SJCRH30 (cell line): ENCODE measurements around the gene IGHMBP2. TPM values are rescaled to one million over a fixed set of nuclear protein-coding genes. Genes with fewer than 3 reads are reported as not detected.

Experiments used
- DNase-seq, 2 experiments: peaks; one replicate each; pipeline ENCODE4 v3.0.0-alpha.2; 2015 to 2020
- H3K27ac ChIP-seq: fragments of 250-450 bp; sonication (Bioruptor Pico); 2 replicates; pipeline ENCODE4 v1.5.1; 2020; ENCODE audit warnings: mild to moderate bottlenecking, moderate library complexity
- H3K27me3 ChIP-seq: fragments of 250-450 bp; sonication (Bioruptor Pico); 2 replicates; pipeline ENCODE4 v1.5.1; 2020; ENCODE audit warnings: mild to moderate bottlenecking, moderate library complexity
- H3K36me3 ChIP-seq: fragments of 250-450 bp; sonication (Bioruptor Pico); 2 replicates; pipeline ENCODE4 v1.5.1; 2020; ENCODE audit warnings: mild to moderate bottlenecking, moderate library complexity
- H3K4me1 ChIP-seq: fragments of 250-450 bp; sonication (Bioruptor Pico); 2 replicates; pipeline ENCODE4 v1.5.1; 2020; ENCODE audit warnings: mild to moderate bottlenecking, moderate library complexity
- H3K4me3 ChIP-seq: fragments of 250-450 bp; sonication (Bioruptor Pico); 2 replicates; pipeline ENCODE4 v1.5.1; 2020; ENCODE audit warnings: mild to moderate bottlenecking, moderate library complexity
- H3K9me3 ChIP-seq: fragments of 250-450 bp; sonication (Bioruptor Pico); replicated peaks from 2 replicates; pipeline ENCODE4 v1.5.1; 2020; ENCODE audit warnings: mild to moderate bottlenecking, moderate library complexity
- total RNA-seq: library from RNA; depleted of rRNA; stranded (reverse); fragments of >200 nt; shearing (Covaris generic); gene quantifications from 2 replicates; pipeline ENCODE4 v1.2.3, GENCODE V29; 2014

The IGHMBP2 gene
- total RNA-seq, 1 experiment from 2014 or later, result 11.1 TPM

DNA sequence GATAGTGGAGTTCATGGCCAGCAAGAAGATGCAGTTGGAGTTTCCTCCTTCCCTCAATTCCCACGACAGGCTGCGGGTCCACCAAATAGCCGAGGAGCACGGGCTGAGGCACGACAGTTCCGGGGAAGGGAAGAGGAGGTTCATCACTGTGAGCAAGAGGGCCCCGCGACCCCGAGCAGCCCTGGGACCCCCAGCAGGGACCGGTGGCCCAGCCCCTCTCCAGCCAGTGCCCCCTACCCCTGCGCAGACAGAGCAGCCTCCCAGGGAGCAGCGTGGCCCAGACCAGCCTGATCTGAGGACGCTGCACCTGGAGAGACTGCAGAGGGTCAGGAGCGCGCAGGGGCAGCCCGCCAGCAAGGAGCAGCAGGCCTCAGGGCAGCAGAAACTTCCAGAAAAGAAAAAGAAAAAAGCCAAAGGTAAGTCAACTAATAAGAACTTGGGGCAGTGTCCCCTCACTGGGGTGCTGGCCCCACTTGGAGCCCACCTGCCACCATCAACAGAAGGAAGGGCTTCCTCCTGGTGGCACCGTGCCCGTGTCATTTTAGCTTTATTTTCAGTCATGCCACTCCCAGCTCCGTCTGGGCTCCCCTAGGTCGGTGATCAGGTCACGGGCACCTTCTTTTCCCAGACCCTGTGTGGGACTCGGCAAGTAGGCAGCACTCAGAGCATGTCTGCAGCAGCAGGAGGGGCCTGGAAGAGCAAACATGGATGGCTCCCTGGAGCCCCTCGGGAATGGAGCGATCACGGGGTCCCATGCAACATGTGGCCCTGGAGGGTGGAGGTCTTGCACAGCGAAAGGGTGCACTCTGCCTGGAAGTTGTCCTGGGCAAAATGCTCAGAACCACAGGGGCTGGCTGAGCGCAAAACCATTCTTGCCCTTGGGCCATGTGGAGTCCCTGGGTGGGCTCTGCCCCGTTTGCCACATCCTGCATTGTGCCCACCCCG lies 33.3 kb downstream of the IGHMBP2 start:
- Histone ChIP-seq H3K4me3 (no peak overlapping the region), H3K9me3 (no peaks in the 10 kb centered on the region), H3K27ac (no peak overlapping the region), H3K27me3 (no peaks in the 10 kb centered on the region), H3K4me1 (no peaks in the 10 kb centered on the region), H3K36me3 (peaks cover 13% of the 10 kb centered on the region)
- no peak for DNase-seq

DNA sequence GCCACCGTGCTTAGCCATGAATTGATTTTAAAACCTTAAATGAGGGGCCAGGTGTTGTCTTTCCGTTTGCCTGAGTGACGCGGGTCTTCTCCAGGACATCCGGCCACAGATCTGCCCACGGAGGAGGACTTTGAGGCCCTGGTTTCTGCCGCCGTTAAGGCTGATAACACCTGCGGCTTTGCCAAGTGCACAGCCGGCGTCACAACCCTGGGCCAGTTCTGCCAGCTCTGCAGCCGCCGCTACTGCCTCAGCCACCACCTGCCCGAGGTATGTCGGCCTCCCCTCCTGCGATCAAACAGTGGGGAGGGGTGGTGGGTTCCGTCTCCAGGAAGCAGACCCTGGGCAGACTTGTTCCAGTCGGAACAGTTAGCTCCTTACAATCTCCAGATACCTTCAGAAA lies 34.4 kb downstream of the IGHMBP2 start:
- no peak for DNase-seq
- Histone ChIP-seq H3K4me3 (no peak overlapping the region), H3K27ac (no peak overlapping the region), H3K36me3 (peaks cover 13% of the 10 kb centered on the region), H3K4me1 (no peaks in the 10 kb centered on the region), H3K27me3 (no peaks in the 10 kb centered on the region), H3K9me3 (no peaks in the 10 kb centered on the region)

GRCh38 chr11:68938816-68939582 lies 35.3 kb downstream of the IGHMBP2 start:
- no peaks in the 10 kb centered on the region for H3K4me1 ChIP-seq
- DNase-seq, result no peak
- H3K36me3 ChIP-seq, result peaks cover 13% of the 10 kb centered on the region

DNA sequence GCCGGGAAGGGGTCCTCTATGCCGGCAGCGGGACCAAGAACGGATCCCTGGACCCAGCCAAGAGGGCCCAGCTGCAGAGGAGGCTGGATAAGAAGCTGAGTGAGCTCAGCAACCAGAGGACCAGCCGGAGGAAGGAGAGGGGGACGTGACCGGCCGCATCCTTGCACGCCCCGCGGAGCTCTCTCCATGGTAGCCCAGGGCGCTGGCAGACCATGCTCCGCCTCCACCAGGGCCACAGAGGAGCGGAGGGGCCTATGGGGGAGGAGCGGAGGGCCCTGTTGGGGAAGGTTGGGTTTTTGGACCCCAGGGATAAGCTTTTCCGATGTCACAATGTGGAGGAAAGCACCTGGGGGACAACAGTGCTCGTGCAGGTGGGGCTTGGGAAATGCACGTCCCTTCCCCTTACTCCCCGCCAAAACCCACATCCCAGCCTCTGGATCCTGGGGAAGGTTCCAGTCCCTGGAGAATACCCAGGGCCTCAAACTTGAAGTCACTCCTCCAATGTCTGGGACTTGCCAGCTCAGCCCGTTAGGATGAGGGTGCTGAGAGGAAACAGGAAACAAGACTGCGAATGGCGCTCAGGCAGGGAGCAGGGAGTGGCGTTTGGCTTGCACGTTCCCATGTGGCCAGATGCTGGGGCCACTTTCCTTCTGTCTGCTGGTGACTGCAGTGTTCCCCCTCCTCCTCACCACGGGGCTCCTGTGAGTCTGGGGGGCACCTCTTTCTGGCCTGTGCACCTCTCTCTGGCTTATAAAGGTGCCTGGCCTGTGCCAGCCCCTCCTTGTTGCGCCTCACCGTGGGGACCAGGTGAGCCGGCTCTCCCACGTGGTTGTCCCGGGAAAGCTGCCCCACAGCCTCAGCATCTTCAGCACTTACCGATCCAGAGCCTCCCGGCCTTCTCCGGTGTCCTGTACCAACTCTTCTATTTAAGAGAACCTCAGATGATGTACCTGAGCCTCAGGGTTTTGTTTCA lies 36.2 kb downstream of the IGHMBP2 start:
- H3K36me3 ChIP-seq, result peaks cover 13% of the 10 kb centered on the region
- H3K9me3 ChIP-seq, result no peaks in the 10 kb centered on the region
- no peaks in the 10 kb centered on the region for H3K4me1 ChIP-seq
- no peak overlapping the region for H3K27ac ChIP-seq
- DNase-seq, result no peak
- no peak overlapping the region for H3K4me3 ChIP-seq
- H3K27me3 ChIP-seq, result no peaks in the 10 kb centered on the region

More at GRCh38 chr11:68938816-68939582, 35.3 kb downstream of the IGHMBP2 start:
- H3K27ac ChIP-seq, result no peak overlapping the region
- H3K27me3 ChIP-seq, result no peaks in the 10 kb centered on the region
- H3K4me3 ChIP-seq, result no peak overlapping the region
- no peaks in the 10 kb centered on the region for H3K9me3 ChIP-seq

- no peaks in the 10 kb centered on the region for H3K27me3 ChIP-seq
- no peak for DNase-seq
- H3K4me1 ChIP-seq, result no peaks in the 10 kb centered on the region
- H3K4me3 ChIP-seq, result no peak overlapping the region
- no peaks in the 10 kb centered on the region for H3K9me3 ChIP-seq
- H3K27ac ChIP-seq, result no peak overlapping the region
- peaks cover 11% of the 10 kb centered on the region for H3K36me3 ChIP-seq
These were observed 37.1 kb downstream of the IGHMBP2 start for GRCh38 chr11:68940651-68941323.

DNA sequence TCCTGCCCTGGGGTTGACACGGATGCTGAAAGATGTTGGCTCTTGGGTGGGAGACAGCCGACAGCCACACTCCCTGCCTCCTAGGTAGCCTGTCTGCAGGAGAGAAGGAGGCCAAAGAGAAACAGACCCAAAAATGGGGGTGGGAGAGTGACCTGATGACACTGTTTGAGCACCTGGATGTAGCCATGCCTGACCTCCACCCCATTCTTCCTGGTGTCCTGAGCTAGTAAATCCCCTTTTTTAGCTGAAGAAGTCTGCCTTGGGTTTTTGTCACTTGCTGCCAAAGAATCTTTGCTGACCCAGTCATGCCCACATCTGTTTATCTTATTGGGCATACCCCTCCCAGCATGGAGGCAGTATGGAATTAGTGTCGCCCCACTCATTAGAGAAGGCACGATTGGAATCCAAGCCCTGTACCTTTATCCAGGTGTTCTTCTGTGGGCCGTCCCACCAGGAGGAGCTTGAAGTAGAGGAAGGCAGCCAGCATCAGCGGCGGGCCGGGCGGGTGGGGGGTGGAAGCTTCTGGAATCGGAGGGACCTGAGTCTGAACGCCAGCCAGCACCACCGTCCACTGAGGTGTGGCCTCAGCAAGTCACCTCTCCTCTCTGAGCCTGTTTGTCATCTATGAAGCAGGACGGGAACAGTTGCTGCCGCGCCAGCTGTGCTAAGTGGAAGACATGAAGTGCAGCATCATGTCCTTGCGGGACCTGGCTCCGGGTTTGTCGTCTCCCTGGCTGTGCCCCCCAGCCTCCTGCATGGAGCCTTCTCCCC lies 37.8 kb downstream of the IGHMBP2 start:
- H3K4me1 ChIP-seq, result no peaks in the 10 kb centered on the region
- H3K4me3 ChIP-seq, result no peak overlapping the region
- H3K27me3 ChIP-seq, result no peaks in the 10 kb centered on the region
- no peak for DNase-seq
- no peaks in the 10 kb centered on the region for H3K9me3 ChIP-seq
- peaks cover 8% of the 10 kb centered on the region for H3K36me3 ChIP-seq
- H3K27ac ChIP-seq, result no peak overlapping the region

DNA sequence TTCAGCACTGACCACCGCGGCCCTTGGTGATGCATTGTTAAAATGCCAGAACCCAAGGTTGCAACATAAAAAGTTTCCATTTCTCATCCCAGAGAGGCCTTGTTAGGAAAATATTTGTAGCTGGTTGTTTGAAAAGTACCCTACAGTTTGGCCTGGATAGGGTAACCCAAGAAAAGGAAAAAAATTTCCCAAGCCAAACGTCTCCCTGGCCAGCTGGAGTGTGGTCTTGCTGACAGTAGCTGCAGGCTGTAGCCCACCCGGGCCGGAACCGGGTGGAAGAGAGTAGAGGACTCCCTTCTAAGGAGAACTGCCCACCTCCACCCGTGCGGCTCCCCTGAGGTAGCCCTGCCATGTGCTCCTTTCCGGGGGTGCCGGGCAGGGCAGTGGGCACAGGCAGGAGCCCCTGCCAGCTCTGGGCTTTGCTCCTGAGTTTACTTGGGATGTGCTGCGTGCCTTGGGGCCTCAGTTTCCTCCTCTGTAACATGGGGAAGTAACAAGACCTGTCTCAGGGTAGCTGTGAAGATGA lies 38.5 kb downstream of the IGHMBP2 start:
- no peak overlapping the region for H3K4me3 ChIP-seq
- no peaks in the 10 kb centered on the region for H3K27me3 ChIP-seq
- H3K27ac ChIP-seq, result no peak overlapping the region
- DNase-seq, result no peak
- H3K36me3 ChIP-seq, result peaks cover 8% of the 10 kb centered on the region; the same call in 1 of the 2 replicates
- no peaks in the 10 kb centered on the region for H3K9me3 ChIP-seq
- H3K4me1 ChIP-seq, result no peaks in the 10 kb centered on the region

GRCh38 chr11:68942751-68943271 lies 39.1 kb downstream of the IGHMBP2 start:
- DNase-seq, result no peak
- Histone ChIP-seq H3K9me3 (no peaks in the 10 kb centered on the region), H3K36me3 (peaks cover 8% of the 10 kb centered on the region; the same call in 1 of the 2 replicates), H3K4me1 (no peaks in the 10 kb centered on the region), H3K4me3 (no peak overlapping the region), H3K27me3 (no peaks in the 10 kb centered on the region), H3K27ac (no peak overlapping the region)

DNA sequence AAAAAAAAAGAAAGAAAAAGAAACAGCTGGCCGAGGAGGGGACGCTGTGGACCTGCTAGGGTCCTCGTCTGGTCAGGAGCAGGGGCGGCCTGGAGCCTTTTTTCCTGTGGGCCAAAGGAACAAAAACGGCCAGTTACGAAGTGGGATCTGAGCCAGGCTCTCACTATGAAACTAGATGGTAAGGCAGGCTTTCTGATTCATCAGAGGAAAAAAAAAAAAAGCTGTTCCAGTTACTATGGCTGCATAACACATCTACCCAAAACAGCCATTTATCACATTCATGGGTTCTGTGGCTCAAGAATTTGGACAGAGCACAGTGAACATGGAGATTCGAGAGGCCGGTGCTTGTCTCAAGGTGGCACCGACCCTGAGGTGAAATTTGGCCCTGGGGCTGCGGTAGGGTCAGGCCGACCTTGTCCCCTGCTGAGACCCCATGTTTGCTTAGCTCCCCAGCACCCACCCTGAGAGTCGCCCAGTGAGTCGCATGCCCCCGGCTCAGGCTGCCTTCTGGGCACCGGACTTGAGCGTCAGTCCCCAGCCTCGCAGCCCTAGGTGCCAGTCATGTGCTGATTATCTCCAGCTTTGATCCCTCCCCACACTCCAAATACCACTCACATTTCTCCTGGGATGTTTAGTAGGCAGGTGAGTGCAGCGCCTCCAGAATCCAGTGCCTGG lies 42.9 kb downstream of the IGHMBP2 start:
- Histone ChIP-seq H3K9me3 (no peaks in the 10 kb centered on the region), H3K36me3 (no peaks in the 10 kb centered on the region), H3K4me1 (no peaks in the 10 kb centered on the region), H3K27ac (no peak overlapping the region), H3K27me3 (no peaks in the 10 kb centered on the region), H3K4me3 (no peak overlapping the region)
- no peak for DNase-seq

DNA sequence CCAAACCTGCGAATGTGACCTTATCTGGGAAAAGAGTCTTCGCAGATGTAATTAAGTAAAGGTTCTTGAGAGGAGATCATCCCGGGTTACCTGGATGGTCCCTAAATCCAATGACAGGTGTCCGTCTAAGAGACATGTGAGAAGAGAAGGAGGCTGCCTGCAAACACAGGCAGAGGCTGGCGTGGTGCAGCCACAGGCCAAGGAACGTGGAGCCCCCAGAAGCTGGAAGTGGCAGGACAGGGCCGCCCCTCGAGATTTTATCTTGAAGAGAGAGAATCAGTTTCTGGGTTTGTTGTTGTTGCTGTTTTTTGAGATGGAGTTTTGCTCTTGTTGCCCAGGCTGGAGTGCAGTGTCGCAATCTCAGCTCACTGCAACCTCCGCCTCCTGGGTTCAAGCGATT lies 43.5 kb downstream of the IGHMBP2 start:
- DNase-seq, result no peak
- H3K27ac ChIP-seq, result no peak overlapping the region

GRCh38 chr11:68948496-68948895 lies 44.8 kb downstream of the IGHMBP2 start:
- Histone ChIP-seq H3K36me3 (no peaks in the 10 kb centered on the region), H3K4me3 (no peak overlapping the region), H3K27ac (no peak overlapping the region)

More for the DNA sequence above, 43.5 kb downstream of the IGHMBP2 start:
- Histone ChIP-seq H3K4me1 (no peaks in the 10 kb centered on the region), H3K36me3 (no peaks in the 10 kb centered on the region), H3K9me3 (no peaks in the 10 kb centered on the region), H3K27me3 (no peaks in the 10 kb centered on the region), H3K4me3 (no peak overlapping the region)

GRCh38 chr11:68948935-68949334 lies 45.2 kb downstream of the IGHMBP2 start:
- DNase-seq, result no peak
- Histone ChIP-seq H3K4me1 (no peaks in the 10 kb centered on the region), H3K4me3 (no peak overlapping the region), H3K27me3 (no peaks in the 10 kb centered on the region), H3K9me3 (no peaks in the 10 kb centered on the region), H3K36me3 (no peaks in the 10 kb centered on the region), H3K27ac (no peak overlapping the region)

More at GRCh38 chr11:68948496-68948895, 44.8 kb downstream of the IGHMBP2 start:
- no peak for DNase-seq
- Histone ChIP-seq H3K4me1 (no peaks in the 10 kb centered on the region), H3K9me3 (no peaks in the 10 kb centered on the region), H3K27me3 (no peaks in the 10 kb centered on the region)
